ENCODE results near the gene BMF. TPM values are rescaled to one million over a fixed set of nuclear protein-coding genes. Genes with fewer than 3 reads are reported as not detected.

The BMF gene
- total RNA-seq, 2 experiments from 2014 or later: 2.2 to 4.0 TPM

DNA sequence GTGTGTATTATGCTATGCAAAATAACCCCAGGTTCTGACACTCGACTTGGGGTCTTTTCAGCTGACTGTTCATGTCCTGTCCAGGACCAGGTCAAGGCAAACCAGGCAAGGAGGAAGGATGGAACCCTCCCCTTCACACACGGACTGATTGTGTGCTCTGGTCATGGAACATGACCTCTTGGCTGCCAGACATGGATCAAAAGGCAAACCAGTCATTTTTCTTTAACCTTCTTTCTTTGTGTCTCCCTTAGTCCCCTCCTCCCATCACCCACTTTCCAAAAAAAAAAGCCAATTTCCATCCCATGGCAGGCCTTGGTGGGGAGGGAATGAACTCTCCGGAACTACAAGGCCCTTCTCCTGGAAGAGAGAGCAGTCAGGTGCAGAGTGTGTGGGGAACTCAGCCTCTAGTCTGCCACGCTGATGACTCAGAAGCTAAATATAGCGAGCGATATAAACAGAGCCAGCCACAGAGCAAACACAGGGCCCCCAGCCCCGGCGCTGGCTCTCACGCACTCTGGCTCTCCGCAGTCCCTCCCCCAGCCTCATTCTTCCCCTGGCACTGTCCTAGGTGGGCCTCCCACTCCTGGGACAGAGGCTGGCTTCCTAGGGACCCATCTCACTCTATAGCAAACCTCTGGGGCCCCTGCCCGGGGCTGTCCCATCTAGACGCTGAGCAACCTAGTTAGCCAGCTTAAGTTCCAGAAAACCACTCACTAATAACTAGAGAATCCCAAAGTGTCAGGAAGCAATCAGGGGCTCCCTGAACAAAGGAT, 10.0 kb downstream of the BMF start:
- peak overlapping the region; percentile 92 for H3K27ac Mint-ChIP-seq
- ATAC-seq: peak; percentile 97
- no peaks in the 10 kb centered on the region for H3K9me3 Mint-ChIP-seq (ENCODE audit: insufficient read depth)
- CTCF ChIA-PET: interaction anchor here (0.9 to 27.7 kb wide), 10 partner anchors 10 to 176 kb away, joined by 3 to 387 read pairs (median 4); partner anchors contain the start of genes BMF and BUB1B
- peak overlapping the region; percentile 57 for H3K4me3 Mint-ChIP-seq
- H3K36me3 Mint-ChIP-seq (ENCODE audit: low read depth): peaks cover 3% of the 10 kb centered on the region
- DNase-seq: peak; percentile 85
- POLR2A ChIA-PET: interaction anchor here (0.6 to 5.7 kb wide), 15 partner anchors 7 to 1535 kb away, joined by 3 to 32 read pairs (median 4); partner anchors contain the start of genes BMF and BUB1B
- H3K4me1 Mint-ChIP-seq (ENCODE audit: low read depth): peaks cover 90% of the 10 kb centered on the region
- H3K27me3 Mint-ChIP-seq (ENCODE audit: low read depth): no peaks in the 10 kb centered on the region

GRCh38 chr15:40097968-40098476, 10.7 kb downstream of the BMF start:
- Mint-ChIP-seq H3K27me3 (ENCODE audit: low read depth) (no peaks in the 10 kb centered on the region), H3K27ac (peak overlapping the region; percentile 92), H3K36me3 (ENCODE audit: low read depth) (peaks cover 3% of the 10 kb centered on the region), H3K4me1 (ENCODE audit: low read depth) (peaks cover 94% of the 10 kb centered on the region), H3K9me3 (ENCODE audit: insufficient read depth) (no peaks in the 10 kb centered on the region), H3K4me3 (peak overlapping the region; percentile 57)
- DNase-seq: no peak
- no peak for ATAC-seq
- CTCF ChIA-PET: interaction anchor here (0.9 to 27.7 kb wide), 9 partner anchors 9 to 177 kb away, joined by 3 to 387 read pairs (median 5); partner anchors contain the start of genes BMF and BUB1B
- POLR2A ChIA-PET: interaction anchor here (0.6 to 5.7 kb wide), 9 partner anchors 8 to 1534 kb away, joined by 3 to 32 read pairs (median 4); partner anchors contain the start of genes BMF and BUB1B

GRCh38 chr15:40097096-40097967, 11.3 kb downstream of the BMF start:
- Mint-ChIP-seq H3K36me3 (ENCODE audit: low read depth) (peaks cover 3% of the 10 kb centered on the region), H3K27me3 (ENCODE audit: low read depth) (no peaks in the 10 kb centered on the region), H3K4me3 (no peak overlapping the region), H3K4me1 (ENCODE audit: low read depth) (peaks cover 90% of the 10 kb centered on the region), H3K9me3 (ENCODE audit: insufficient read depth) (no peaks in the 10 kb centered on the region), H3K27ac (peak overlapping the region; percentile 92)
- CTCF ChIA-PET: interaction anchor here (1.0 to 27.7 kb wide), 8 partner anchors 9 to 341 kb away, joined by 3 to 387 read pairs (median 4); partner anchors contain the start of gene BMF
- ATAC-seq (no peak), DNase-seq (no peak)
- POLR2A ChIA-PET: interaction anchor here (0.6 to 5.7 kb wide), 9 partner anchors 8 to 64 kb away, joined by 3 to 32 read pairs (median 4); partner anchors contain the start of genes BMF and BUB1B

- CTCF ChIA-PET: interaction anchor here (1.2 to 27.7 kb wide), 6 partner anchors 14 to 340 kb away, joined by 3 to 387 read pairs (median 4); partner anchors contain the start of gene BMF
- no peaks in the 10 kb centered on the region for H3K9me3 Mint-ChIP-seq (ENCODE audit: insufficient read depth)
- ATAC-seq (no peak), DNase-seq (no peak)
- POLR2A ChIA-PET: interaction anchor here (0.6 to 5.7 kb wide), 4 partner anchors 12 to 57 kb away, joined by 3 to 32 read pairs (median 4); partner anchors contain the start of gene BMF
- H3K27me3 Mint-ChIP-seq (ENCODE audit: low read depth): no peaks in the 10 kb centered on the region
- no peak overlapping the region for H3K4me3 Mint-ChIP-seq
- H3K27ac Mint-ChIP-seq: no peak overlapping the region
- H3K4me1 Mint-ChIP-seq (ENCODE audit: low read depth): peaks cover 84% of the 10 kb centered on the region
- H3K36me3 Mint-ChIP-seq (ENCODE audit: low read depth): peaks cover 3% of the 10 kb centered on the region
Observed at GRCh38 chr15:40096094-40096891, 12.4 kb downstream of the BMF start.

GRCh38 chr15:40095371-40096093, 13.1 kb downstream of the BMF start:
- no peak overlapping the region for H3K4me3 Mint-ChIP-seq
- ChIA-PET CTCF (interaction anchor here (1.4 to 27.7 kb wide), 4 partner anchors 14 to 339 kb away, joined by 3 to 387 read pairs (median 185); partner anchors contain the start of gene BMF), POLR2A (interaction anchor here (5.7 kb wide), 1 partner anchor 13 kb away, joined by 32 read pairs; the partner anchor contains the start of gene BMF)
- H3K27me3 Mint-ChIP-seq (ENCODE audit: low read depth): no peaks in the 10 kb centered on the region
- no peaks in the 10 kb centered on the region for H3K9me3 Mint-ChIP-seq (ENCODE audit: insufficient read depth)
- DNase-seq: no peak
- ATAC-seq: no peak
- H3K27ac Mint-ChIP-seq: peak overlapping the region; percentile 6
- H3K36me3 Mint-ChIP-seq (ENCODE audit: low read depth): no peaks in the 10 kb centered on the region
- H3K4me1 Mint-ChIP-seq (ENCODE audit: low read depth): peaks cover 76% of the 10 kb centered on the region

GRCh38 chr15:40094156-40094555, 14.5 kb downstream of the BMF start:
- DNase-seq (no peak), ATAC-seq (no peak)
- Mint-ChIP-seq H3K4me1 (ENCODE audit: low read depth) (peaks cover 62% of the 10 kb centered on the region), H3K9me3 (ENCODE audit: insufficient read depth) (no peaks in the 10 kb centered on the region), H3K4me3 (no peak overlapping the region), H3K27ac (no peak overlapping the region), H3K36me3 (ENCODE audit: low read depth) (no peaks in the 10 kb centered on the region), H3K27me3 (ENCODE audit: low read depth) (no peaks in the 10 kb centered on the region)
- ChIA-PET POLR2A (no interaction called here), CTCF (interaction anchor here (1.1 to 27.7 kb wide), 4 partner anchors 16 to 48 kb away, joined by 3 to 387 read pairs (median 186); partner anchors contain the start of gene BMF)

DNA sequence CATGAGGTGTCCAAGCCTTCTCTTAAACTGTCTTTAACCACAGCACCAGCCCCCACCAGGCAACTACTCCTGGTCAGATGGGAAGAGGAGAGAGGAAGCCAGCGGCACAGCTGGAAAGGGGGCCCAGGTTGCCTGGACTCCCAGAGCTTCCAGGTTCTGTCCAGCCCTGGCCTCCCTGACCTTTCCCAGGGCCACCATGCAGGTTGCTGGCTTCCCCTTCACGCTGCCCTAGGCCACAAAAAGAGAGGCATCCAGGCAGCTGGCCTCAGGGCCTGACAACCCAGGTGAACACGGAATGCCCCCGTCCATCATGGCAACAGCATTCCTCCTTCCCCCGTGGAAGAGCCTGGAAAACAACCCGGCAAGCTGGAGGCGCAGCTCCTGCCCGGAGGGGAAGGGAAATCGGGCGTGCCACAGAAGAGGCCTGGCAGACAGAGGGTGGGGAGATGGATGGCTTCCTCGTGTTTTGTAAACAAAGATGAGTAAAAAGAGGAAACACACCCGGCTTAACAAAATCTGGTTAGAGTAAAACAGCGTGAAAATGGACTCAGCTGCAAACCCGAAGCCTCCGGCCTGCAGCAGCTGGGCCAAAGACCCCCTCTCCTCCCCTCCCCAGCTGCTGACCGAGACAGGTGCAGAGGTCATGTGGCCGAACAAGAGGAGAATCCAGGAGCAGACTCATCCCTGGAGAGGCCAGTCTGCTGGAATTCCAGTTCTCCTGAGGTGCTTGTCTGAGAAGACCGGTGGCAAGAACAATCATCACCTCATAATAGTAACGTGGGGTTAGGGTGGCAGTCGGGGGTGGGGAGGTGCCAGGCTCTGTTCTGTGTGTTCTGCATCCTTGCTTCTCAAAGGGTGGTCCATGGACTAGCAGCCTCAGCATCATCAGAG, 15.5 kb downstream of the BMF start:
- no peak overlapping the region for H3K27ac Mint-ChIP-seq
- POLR2A ChIA-PET: interaction anchor here (0.6 kb wide), 1 partner anchor 1536 kb away, joined by 3 read pairs; no protein-coding TSS in a partner anchor

GRCh38 chr15:40092256-40092978, 16.3 kb downstream of the BMF start:
- no peaks in the 10 kb centered on the region for H3K36me3 Mint-ChIP-seq (ENCODE audit: low read depth)
- no peak overlapping the region for H3K27ac Mint-ChIP-seq
- ChIA-PET POLR2A (interaction anchor here (0.6 kb wide), 1 partner anchor 1535 kb away, joined by 3 read pairs; no protein-coding TSS in a partner anchor), CTCF (interaction anchor here (1.3 to 27.7 kb wide), 2 partner anchors 17 to 183 kb away, joined by 3 to 387 read pairs; partner anchors contain the start of gene BMF)
- H3K9me3 Mint-ChIP-seq (ENCODE audit: insufficient read depth): no peaks in the 10 kb centered on the region
- no peak overlapping the region for H3K4me3 Mint-ChIP-seq
- DNase-seq: no peak
- no peak for ATAC-seq
- H3K4me1 Mint-ChIP-seq (ENCODE audit: low read depth): peaks cover 45% of the 10 kb centered on the region
- H3K27me3 Mint-ChIP-seq (ENCODE audit: low read depth): no peaks in the 10 kb centered on the region

More for the DNA sequence above, 15.5 kb downstream of the BMF start:
- Mint-ChIP-seq H3K27me3 (ENCODE audit: low read depth) (no peaks in the 10 kb centered on the region), H3K4me1 (ENCODE audit: low read depth) (peaks cover 53% of the 10 kb centered on the region), H3K9me3 (ENCODE audit: insufficient read depth) (no peaks in the 10 kb centered on the region), H3K4me3 (no peak overlapping the region), H3K36me3 (ENCODE audit: low read depth) (no peaks in the 10 kb centered on the region)
- ATAC-seq (no peak), DNase-seq (no peak)
- CTCF ChIA-PET: interaction anchor here (1.1 to 27.7 kb wide), 4 partner anchors 17 to 47 kb away, joined by 3 to 387 read pairs (median 186); partner anchors contain the start of gene BMF

DNA sequence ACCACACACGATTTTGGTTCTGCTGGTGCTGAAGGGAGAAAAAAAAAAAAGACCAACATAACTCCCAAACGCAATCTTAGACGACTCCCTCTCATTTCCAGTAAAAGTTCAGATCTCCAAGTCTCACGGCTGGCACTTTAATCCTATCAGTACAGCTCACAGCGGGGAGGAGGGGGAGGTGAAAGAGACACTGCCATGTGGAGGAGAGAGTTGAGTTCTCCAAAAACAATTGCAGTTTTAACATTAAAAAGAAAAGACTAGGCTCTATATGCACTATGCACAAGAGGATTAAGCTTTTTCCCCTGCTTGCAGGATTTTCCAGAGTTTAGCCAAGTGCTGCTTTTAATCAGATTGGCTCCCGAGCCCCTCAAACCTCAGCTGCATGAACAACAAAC, 16.8 kb downstream of the BMF start:
- POLR2A ChIA-PET: no interaction called here
- H3K4me3 Mint-ChIP-seq: no peak overlapping the region
- peak overlapping the region; percentile 6 for H3K27ac Mint-ChIP-seq
- CTCF ChIA-PET: interaction anchor here (1.3 to 27.7 kb wide), 2 partner anchors 18 to 183 kb away, joined by 3 to 387 read pairs; partner anchors contain the start of gene BMF
- no peaks in the 10 kb centered on the region for H3K9me3 Mint-ChIP-seq (ENCODE audit: insufficient read depth)
- no peak for ATAC-seq
- H3K36me3 Mint-ChIP-seq (ENCODE audit: low read depth): no peaks in the 10 kb centered on the region
- no peaks in the 10 kb centered on the region for H3K27me3 Mint-ChIP-seq (ENCODE audit: low read depth)
- DNase-seq: no peak
- peaks cover 39% of the 10 kb centered on the region for H3K4me1 Mint-ChIP-seq (ENCODE audit: low read depth)

Data from activated CD8-positive, alpha-beta T cell treated with anti-CD3 and anti-CD28 coated beads, Interleukin-2, amount 10 ng/mL, durations not matched to agents 7 days and 5 days (primary cell).